ENCODE measurements around the gene ZCWPW1.
A peak's percentile ranks its signal among the peaks of the same experiment; 100 is the strongest.
"Not testable (repeated sequence)": the region's sequence is repeated elsewhere in the genome, so short reads cannot be mapped to it uniquely, and the experiment has no call there.

Gene ZCWPW1

DNA sequence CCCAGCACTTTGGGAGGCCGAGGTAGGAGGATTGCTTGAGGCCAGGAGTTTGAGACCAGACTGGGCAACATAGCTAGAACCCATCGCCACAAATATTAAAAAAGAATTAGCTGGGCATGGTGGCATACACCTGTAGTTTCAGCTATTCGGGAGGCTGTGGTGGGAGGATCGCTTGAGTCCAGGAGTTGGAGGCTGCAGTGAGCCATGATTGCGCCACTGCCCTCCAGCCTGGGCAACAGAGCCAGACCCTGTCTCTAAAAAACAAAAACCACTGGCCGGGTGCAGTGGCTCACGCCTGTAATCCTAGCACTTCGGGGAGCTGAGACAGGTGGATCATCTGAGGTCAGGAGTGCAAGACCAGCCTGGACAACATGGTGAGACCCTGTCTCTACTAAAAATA is 25.4 kb upstream of the ZCWPW1 start:
- not testable (repeated sequence) for DNase-seq

GRCh38 chr7:100452513-100452912 is 24.0 kb upstream of the ZCWPW1 start:
- DNase-seq: no peak

GRCh38 chr7:100449190-100449795 is 20.8 kb upstream of the ZCWPW1 start:
- DNase-seq: no peak

- not testable (repeated sequence) for DNase-seq
These were observed 18.9 kb upstream of the ZCWPW1 start for GRCh38 chr7:100447363-100447762.

DNA sequence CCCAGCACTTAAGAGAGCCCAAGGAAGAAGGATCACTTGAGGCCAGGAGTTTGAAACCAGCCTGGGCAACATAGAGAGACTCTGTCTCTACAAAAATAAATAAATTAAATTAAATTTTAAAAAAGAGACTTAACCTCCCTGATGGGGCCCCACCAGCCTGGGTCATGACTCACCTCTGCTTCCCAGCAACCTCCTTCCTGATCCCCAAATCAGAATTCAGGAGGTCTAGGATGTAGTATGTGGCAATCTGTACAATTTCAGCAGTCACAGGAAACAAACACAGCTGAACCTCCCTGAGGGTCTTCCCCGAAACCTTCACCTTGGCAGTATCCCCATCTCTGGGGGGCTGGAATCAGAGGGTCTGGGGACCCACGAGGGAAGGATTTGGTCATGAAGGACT is 17.5 kb upstream of the ZCWPW1 start:
- DNase-seq: no peak

GRCh38 chr7:100444311-100445278 is 16.1 kb upstream of the ZCWPW1 start:
- no peak for DNase-seq

- no peak for DNase-seq
These were observed 14.8 kb upstream of the ZCWPW1 start for GRCh38 chr7:100443096-100443840.

- DNase-seq: no peak
These were observed 13.4 kb upstream of the ZCWPW1 start for GRCh38 chr7:100441641-100442535.

DNA sequence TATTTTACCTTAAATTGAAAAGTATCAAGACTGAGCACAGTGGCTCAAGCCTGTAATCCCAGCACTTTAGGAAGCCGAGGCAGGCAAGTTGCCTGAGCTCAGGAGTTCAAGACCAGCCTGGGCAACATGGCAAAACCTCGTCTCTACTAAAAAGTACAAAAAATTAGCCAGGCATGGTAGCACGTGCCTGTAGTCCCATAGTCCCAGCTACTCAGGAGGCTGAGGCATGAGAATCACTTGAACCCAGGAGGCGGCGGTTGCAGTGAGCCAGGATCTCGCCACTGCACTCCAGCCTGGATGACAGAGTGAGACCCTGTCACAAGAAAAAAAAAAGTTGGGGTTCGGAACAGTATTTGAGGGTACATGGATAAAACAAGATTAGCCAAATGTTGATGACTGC is 10.7 kb upstream of the ZCWPW1 start:
- DNase-seq: not testable (repeated sequence)

- DNase-seq: not testable (repeated sequence)
These were observed 10.2 kb upstream of the ZCWPW1 start for GRCh38 chr7:100438731-100439130.

DNA sequence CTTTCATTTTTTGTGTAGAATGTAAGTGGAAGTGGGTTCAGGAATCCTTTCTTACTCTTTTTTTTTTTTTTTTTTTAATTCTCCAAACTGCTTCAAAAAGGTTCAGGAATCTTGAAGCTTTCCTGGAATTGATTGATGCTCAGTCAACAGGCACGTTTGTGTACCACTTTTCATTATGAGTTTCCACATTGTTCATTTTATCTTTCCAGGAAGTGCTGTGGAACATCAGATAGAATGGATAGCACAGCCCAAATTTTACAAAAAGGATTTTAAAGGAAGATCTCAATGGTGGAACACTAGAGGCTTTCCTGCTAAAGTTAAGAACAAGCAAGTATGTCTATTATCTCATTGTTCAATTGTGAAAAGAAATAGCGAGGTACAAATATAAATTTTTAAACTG is 9.7 kb upstream of the ZCWPW1 start:
- no peak for DNase-seq

- DNase-seq: no peak
These were observed 8.9 kb upstream of the ZCWPW1 start for GRCh38 chr7:100437150-100438100.

DNA sequence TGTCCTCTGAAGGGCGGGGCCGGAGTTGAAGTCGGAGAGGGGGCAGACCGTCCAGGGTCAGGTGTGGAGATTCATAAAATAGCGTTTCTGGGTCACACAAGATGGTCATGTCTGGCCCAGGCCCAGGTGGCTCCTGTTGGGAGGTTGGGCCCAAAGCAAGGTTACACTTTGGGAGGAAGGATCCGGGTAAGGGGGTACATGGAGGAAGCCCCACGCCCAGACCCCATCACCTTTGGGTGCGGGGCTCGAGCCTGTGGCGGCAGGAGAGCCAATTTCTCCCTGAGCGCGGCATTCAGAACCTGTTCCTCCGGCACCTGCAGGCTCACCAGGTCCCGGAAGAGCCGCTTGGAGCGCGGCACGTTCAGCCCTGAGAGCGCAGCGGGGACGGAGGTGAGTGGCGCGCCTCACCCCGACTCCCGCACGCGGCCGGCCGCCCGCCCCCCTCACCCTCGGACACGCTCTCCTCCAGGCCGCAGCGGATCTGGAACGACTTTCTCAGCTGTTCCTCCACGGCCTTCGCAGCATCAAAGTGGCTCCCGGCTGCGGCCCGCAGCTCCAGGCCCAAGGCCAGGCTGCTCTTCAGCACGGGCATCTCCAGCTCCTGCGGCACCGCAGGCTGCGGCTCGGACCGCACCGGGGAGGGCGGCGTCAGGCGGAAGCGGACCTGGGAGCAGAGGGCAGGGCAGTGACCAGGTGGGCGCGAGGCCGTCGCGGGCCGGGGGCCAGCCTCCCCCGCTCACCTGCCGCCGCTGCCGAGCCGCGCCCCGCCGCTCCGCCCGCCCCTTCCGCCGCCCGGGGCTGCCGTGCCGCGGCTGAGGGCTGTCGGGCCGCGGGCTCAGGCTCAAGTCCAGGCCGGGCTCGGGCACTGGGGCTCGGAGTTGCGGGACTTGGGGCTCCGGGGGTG is 7.2 kb upstream of the ZCWPW1 start:
- peak; percentile 48 to 56 for DNase-seq

DNA sequence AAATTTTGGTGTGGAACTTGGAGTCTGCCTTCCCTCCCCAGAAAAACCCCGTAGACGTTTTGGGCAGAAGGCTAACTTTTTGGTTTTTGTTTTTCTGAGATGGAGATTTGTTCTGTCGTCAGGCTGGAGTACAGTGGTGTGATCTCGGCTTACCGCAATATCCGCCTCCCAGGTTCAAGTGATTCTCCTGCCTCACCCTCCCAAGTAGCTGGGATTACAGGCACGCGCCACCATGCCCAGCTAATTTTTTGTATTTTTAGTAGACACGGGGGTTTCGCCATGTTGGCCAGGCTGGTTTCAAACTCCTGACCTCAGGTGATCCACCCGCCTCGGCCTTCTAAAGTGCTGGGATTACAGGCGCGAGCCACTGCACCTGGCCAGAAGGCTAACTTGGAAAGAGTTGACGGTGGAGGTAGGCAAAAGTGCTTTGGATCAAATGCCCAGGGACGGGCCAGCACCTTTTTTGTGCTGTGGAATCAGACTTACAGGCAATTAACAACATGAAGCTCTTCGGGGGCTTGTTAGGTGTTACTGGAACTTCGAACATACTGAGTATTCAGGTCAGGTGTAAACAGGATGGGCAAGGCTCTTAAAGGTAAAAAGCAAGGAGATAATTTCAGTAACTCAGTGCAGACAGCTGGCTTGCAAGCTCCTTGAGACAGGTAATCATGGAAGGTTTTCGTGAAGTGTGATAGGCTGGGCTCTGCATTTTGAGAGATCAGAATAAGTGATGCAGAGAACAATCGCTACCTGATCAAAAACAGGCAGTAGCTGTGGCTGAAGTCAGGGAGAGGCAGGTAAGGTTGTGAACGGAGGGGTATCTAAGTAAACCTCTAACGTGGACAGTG is 6.0 kb upstream of the ZCWPW1 start:
- DNase-seq: no peak

DNA sequence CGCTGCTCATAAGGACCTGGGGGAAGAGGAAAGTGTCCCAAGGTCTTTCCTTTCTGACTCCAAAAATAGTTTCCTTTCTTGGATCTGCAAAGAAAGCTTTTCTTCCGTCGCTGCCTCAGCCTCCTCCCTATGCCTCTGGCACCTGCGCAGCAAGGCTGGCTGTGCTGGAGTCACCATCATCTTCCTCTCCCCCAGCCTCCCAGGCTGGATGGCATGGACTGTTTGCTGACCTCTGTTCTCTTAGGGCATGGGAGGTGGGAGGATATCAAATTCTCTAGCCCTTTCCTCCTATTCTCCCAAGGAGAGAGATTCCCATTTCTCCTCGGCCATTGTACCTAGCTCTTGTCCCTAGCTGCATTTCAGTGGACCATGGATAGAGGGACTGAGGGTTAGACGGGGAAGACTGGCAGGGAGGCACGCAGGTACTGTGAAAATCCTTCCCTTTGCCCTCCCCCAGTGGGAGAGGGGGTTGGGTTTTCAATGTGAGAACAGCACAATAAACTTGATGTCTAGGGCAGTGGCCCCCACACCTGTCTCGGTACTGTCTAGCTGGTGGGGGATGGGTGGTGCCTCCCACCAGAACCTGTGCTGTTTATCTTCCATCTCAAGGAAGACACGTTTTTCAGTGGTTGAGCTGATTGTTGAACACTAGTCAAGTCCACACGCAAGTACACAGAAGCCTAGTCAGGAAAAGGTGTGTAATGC is 5.2 kb upstream of the ZCWPW1 start:
- no peak for DNase-seq

- DNase-seq: no peak
These were observed 4.7 kb upstream of the ZCWPW1 start for GRCh38 chr7:100433276-100433591.

DNA sequence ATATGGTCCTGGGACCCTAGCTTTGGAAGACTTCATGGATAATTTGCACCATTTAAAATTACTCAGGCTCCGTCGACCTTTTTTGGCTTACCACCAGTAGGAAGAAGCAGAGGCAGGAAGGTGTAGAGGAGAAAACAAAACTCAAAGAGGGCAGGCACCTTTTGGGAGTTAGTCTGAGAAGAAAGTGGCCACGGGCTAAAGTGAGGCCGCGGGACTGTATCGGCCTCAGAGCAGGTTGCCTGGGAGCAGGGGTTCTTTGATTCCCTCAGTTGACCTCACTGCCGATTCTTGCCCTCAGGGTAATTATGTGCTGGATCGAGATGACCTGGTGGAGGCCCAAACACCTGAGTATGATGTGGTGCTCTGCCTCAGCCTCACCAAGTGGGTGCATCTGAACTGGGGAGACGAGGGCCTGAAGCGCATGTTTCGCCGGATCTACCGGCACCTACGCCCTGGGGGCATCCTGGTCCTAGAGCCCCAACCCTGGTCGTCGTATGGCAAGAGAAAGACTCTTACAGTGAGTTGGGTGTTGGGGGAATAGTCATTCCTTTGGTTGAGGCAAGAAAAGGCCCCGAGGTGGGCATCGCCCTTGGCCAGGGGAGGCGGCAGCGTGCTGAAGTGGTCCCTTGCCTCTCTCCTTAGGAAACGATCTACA is 4.2 kb upstream of the ZCWPW1 start:
- no peak for DNase-seq

DNA sequence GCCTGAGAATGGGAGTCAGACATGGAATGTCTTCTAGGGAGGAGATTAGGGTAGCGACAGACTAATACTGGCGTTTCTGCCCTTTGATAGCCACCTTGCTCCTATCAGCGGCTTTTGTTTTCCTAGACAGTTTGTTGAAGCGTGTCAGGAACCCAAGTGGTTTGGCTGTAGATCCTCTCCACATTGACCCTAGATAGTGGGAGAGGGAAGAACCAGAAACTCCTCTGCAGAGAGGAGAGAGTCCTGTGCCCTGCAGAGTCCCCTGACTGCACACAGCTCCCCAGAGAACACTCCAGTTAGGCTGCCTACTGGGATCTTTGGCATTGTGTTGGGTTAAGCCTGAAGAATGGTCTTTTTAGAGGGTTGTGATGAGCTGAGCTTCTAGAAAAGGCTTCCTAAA is 3.5 kb upstream of the ZCWPW1 start:
- no peak for DNase-seq
